ENCODE data around the gene ASAP2.

The ASAP2 gene

GRCh38 chr2:9439536-9439935 lies 232.9 kb downstream of the ASAP2 start:
- H3K4me3 ChIP-seq (ENCODE audit: low read length) = no peak overlapping the region
- peak; percentile 18 for DNase-seq (ENCODE audit: low read depth)

DNA sequence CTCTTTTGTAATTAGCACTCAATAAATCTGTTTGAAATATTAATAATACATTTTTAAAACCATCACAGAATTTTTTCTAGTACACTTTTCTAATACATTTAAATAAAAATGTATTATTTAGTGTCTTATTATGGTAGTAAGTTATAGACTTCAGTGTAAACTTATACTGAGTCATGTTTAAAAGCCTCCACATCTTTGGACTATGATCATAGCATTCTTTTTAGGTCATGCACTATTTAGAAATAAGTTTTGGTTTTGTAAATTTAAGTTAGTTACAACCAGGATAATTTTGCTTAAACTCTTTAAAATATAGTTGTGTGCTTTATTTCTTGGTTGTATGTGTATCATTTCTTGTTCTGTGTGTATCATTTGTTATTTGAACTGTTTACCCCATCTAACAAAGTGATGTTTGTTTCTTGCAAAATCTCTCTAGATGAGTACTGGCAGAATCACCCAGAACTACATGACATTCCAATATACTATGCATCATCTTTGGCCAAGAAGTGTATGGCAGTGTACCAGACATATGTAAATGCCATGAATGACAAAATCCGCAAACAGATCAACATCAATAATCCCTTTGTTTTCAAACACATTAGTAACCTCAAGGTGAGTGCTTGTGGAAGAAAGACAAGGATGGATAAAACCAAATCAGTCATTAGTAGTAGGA lies 233.6 kb downstream of the ASAP2 start:
- peak; percentile 76 for DNase-seq (ENCODE audit: low read depth)
- H3K4me3 ChIP-seq (ENCODE audit: low read length) = no peak overlapping the region
- TF ChIP-seq, protein P1, sequence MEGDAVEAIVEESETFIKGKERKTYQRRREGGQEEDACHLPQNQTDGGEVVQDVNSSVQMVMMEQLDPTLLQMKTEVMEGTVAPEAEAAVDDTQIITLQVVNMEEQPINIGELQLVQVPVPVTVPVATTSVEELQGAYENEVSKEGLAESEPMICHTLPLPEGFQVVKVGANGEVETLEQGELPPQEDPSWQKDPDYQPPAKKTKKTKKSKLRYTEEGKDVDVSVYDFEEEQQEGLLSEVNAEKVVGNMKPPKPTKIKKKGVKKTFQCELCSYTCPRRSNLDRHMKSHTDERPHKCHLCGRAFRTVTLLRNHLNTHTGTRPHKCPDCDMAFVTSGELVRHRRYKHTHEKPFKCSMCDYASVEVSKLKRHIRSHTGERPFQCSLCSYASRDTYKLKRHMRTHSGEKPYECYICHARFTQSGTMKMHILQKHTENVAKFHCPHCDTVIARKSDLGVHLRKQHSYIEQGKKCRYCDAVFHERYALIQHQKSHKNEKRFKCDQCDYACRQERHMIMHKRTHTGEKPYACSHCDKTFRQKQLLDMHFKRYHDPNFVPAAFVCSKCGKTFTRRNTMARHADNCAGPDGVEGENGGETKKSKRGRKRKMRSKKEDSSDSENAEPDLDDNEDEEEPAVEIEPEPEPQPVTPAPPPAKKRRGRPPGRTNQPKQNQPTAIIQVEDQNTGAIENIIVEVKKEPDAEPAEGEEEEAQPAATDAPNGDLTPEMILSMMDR (conservative IDR thresholded peaks at IDR 0.05; ENCODE audit: low read length) = no peak

More at GRCh38 chr2:9439536-9439935, 232.9 kb downstream of the ASAP2 start:
- TF ChIP-seq, protein P1 (conservative IDR thresholded peaks at IDR 0.05; ENCODE audit: low read length) = no peak

DNA sequence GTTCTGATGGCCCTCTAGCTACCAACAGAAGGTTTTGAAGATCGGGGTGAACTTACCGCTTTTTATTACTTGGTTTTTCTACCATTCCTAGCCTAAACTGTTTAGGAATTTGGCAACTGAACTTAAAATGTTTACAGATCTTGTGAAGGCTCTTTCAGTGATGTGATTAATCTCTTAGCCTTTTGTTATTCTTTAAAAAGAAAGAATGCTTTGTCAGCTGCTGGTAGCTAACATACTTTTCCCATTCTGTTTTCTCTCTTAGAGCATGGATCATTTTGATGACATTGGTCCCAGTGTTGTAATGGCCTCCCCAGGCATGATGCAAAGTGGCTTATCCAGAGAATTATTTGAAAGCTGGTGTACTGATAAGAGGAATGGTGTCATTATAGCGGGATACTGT lies 234.9 kb downstream of the ASAP2 start:
- peak; percentile 20 for DNase-seq (ENCODE audit: low read depth)
- no peak overlapping the region for H3K4me3 ChIP-seq (ENCODE audit: low read length)
- TF ChIP-seq, protein P1 (conservative IDR thresholded peaks at IDR 0.05; ENCODE audit: low read length) = no peak

- TF ChIP-seq, protein P1 (conservative IDR thresholded peaks at IDR 0.05; ENCODE audit: low read length) = no peak
- DNase-seq (ENCODE audit: low read depth) = no peak
- H3K4me3 ChIP-seq (ENCODE audit: low read length) = no peak overlapping the region
These were observed 236.9 kb downstream of the ASAP2 start for GRCh38 chr2:9443526-9443925.

- no peak overlapping the region for H3K4me3 ChIP-seq (ENCODE audit: low read length)
- no peak for DNase-seq (ENCODE audit: low read depth)
- TF ChIP-seq, protein P1 (conservative IDR thresholded peaks at IDR 0.05; ENCODE audit: low read length) = no peak
These were observed 238.5 kb downstream of the ASAP2 start for GRCh38 chr2:9445089-9445488.

DNA sequence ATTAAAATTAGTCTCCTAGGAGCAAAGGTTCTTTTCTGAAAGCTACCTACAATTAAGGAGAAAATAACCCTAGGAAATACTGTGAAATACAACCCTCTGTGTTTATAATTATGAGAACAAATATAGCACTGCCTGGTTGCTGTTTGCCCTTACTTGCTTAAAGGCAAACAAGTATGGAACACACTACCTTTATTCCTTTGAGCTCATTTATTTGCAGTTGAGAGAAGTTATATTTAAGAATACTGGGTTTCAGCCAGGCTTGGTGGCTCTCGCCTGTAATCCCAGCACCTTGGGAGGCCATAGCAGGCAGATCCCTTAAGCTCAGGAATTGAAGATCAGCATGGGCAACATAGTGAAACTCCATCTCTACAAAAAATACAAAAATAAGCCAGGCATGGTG lies 244.6 kb downstream of the ASAP2 start:
- DNase-seq (ENCODE audit: low read depth) = no peak
- TF ChIP-seq, protein P1 (conservative IDR thresholded peaks at IDR 0.05; ENCODE audit: low read length) = no peak
- H3K4me3 ChIP-seq (ENCODE audit: low read length) = no peak overlapping the region

Data from AG10803 (cell line).